Measurements from ENCODE around the gene NR0B2.

NR0B2 gene

DNA sequence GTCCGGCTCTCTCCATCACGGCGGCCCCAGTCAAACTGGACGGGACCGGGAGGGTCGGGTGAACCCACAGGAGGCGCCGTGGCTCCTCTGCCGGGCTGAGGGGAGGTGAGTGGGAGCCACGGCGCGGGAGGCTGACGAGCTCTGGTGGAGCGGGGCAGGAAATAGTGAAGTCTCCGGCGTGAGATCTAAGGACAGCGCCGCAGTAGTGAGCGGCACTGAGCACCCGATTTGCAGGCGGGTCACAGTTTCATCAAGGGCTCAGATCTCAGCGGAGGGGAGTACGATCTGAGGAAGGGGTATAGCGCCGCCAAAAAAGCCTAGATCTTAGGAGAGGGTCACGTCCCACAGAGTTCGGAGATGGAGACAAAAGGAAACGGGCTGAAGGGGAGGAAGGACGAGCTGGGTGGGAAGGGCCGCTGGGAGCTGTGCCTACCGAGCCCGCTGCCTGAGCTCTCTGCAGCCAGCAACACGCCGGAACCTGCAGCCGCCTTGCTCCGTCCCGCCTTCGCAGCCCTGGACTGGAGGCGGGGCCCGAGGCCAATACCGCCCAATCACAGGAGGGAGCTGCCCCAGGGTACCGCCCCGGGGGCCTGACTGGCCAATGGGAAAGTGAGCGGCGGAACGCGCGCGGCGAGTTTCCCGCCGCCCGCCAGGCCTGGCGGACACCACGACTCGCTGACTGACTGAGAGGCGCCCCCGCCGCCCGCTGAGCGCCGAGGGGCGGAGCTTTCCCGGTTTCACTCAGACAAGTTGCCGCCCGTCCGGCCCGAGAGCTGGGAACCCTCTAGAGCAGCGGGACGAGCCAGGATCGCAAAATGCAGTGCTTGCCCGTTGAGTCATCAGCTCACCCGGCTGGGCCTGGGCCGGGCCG is 48.9 kb downstream of the NR0B2 start:
- Histone ChIP-seq H2AK5ac (ENCODE audit: low read length, severe bottlenecking) (no peak overlapping the region), H3K23ac (ENCODE audit: low read length in 2 of 2) (peak overlapping the region; percentile 47 to 57), H3K4me1 (ENCODE audit: control insufficient read depth, insufficient read depth, low read depth, low read length) (peaks cover 24% of the 10 kb centered on the region), H3K14ac (ENCODE audit: low read length in 2 of 2) (peak overlapping the region in 1 of 2 experiments; percentile 76), H3K9me3 (ENCODE audit: control insufficient read depth, low read length) (no peaks in the 10 kb centered on the region), H3K79me1 (replicated peaks; ENCODE audit: low read length, poor library complexity, severe bottlenecking) (no peaks in the 10 kb centered on the region), H2AFZ (ENCODE audit: low read depth, low read length) (peak overlapping the region; percentile 77), H2BK12ac (ENCODE audit: low read length in 2 of 2) (peak overlapping the region; percentile 64 to 79), H4K91ac (ENCODE audit: low read length) (peak overlapping the region; percentile 86), H3K27me3 (ENCODE audit: control insufficient read depth in 1 of 2, insufficient read depth in 1 of 2, low read length in 2 of 2) (no peaks in the 10 kb centered on the region), H3K4ac (ENCODE audit: low read depth in 1 of 2, low read length in 2 of 2) (peak overlapping the region; percentile 66 to 67), H3K4me2 (ENCODE audit: low read length, poor library complexity, severe bottlenecking) (peak overlapping the region; percentile 98), H3K36me3 (ENCODE audit: control insufficient read depth in 1 of 2, insufficient read depth in 2 of 2, low read depth in 1 of 2, low read length in 2 of 2) (peaks cover 0 to 7% of the 10 kb centered on the region in 2 experiments), H3K18ac (ENCODE audit: low read depth in 1 of 2, low read length in 2 of 2) (peak overlapping the region; percentile 84 to 95), H3K4me3 (ENCODE audit: insufficient read depth in 1 of 2, low read depth in 1 of 2, low read length in 2 of 2) (peak overlapping the region; percentile 57 to 89), H2BK120ac (ENCODE audit: low read depth, low read length) (no peak overlapping the region), H4K8ac (ENCODE audit: low read length) (peak overlapping the region; percentile 97), H3K27ac (ENCODE audit: low read length, poor library complexity, severe bottlenecking) (peak overlapping the region; percentile 96), H2BK15ac (ENCODE audit: low read depth, poor library complexity, severe bottlenecking) (peak overlapping the region; percentile 64), H2BK5ac (ENCODE audit: low read depth, low read length, poor library complexity, severe bottlenecking) (peak overlapping the region; percentile 74), H3K9ac (ENCODE audit: low read length) (peak overlapping the region; percentile 95)
- under 1% methylated on average over 75 of the region's 75 CpGs for WGBS
- peak; percentile 98 for DNase-seq

DNA sequence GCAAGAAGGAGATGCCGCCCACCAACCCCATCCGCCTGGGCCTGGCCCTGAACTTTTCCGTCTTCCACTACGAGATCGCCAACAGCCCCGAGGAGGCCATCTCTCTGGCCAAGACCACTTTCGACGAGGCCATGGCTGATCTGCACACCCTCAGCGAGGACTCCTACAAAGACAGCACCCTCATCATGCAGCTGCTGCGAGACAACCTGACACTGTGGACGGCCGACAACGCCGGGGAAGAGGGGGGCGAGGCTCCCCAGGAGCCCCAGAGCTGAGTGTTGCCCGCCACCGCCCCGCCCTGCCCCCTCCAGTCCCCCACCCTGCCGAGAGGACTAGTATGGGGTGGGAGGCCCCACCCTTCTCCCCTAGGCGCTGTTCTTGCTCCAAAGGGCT is 50.1 kb downstream of the NR0B2 start:
- H3K79me1 ChIP-seq (replicated peaks; ENCODE audit: low read length, poor library complexity, severe bottlenecking): no peaks in the 10 kb centered on the region
- H3K36me3 ChIP-seq (ENCODE audit: control insufficient read depth in 1 of 2, insufficient read depth in 2 of 2, low read depth in 1 of 2, low read length in 2 of 2): peaks cover 0 to 7% of the 10 kb centered on the region in 2 experiments
- no peak overlapping the region for H3K9ac ChIP-seq (ENCODE audit: low read length)
- H2BK5ac ChIP-seq (ENCODE audit: low read depth, low read length, poor library complexity, severe bottlenecking): no peak overlapping the region
- no peak overlapping the region for H2AFZ ChIP-seq (ENCODE audit: low read depth, low read length)
- no peak for DNase-seq
- H3K18ac ChIP-seq (ENCODE audit: low read depth in 1 of 2, low read length in 2 of 2): no peak overlapping the region
- no peak overlapping the region for H3K14ac ChIP-seq (ENCODE audit: low read length in 2 of 2)
- H2BK120ac ChIP-seq (ENCODE audit: low read depth, low read length): no peak overlapping the region
- H4K91ac ChIP-seq (ENCODE audit: low read length): no peak overlapping the region
- H3K23ac ChIP-seq (ENCODE audit: low read length in 2 of 2): no peak overlapping the region
- peak overlapping the region; percentile 19 for H4K8ac ChIP-seq (ENCODE audit: low read length)
- H3K4me2 ChIP-seq (ENCODE audit: low read length, poor library complexity, severe bottlenecking): no peak overlapping the region
- no peak overlapping the region for H2BK12ac ChIP-seq (ENCODE audit: low read length in 2 of 2)
- H2BK15ac ChIP-seq (ENCODE audit: low read depth, poor library complexity, severe bottlenecking): peak overlapping the region; percentile 49
- 96% methylated on average over 17 of the region's 20 CpGs for WGBS
- no peak overlapping the region for H3K4ac ChIP-seq (ENCODE audit: low read depth in 1 of 2, low read length in 2 of 2)
- H3K27me3 ChIP-seq (ENCODE audit: control insufficient read depth in 1 of 2, insufficient read depth in 1 of 2, low read length in 2 of 2): no peaks in the 10 kb centered on the region
- H3K4me3 ChIP-seq (ENCODE audit: insufficient read depth in 1 of 2, low read depth in 1 of 2, low read length in 2 of 2): peak overlapping the region in 1 of 2 experiments; percentile 31
- H3K9me3 ChIP-seq (ENCODE audit: control insufficient read depth, low read length): no peaks in the 10 kb centered on the region
- no peak overlapping the region for H3K27ac ChIP-seq (ENCODE audit: low read length, poor library complexity, severe bottlenecking)
- H2AK5ac ChIP-seq (ENCODE audit: low read length, severe bottlenecking): peak overlapping the region; percentile 27
- H3K4me1 ChIP-seq (ENCODE audit: control insufficient read depth, insufficient read depth, low read depth, low read length): peaks cover 29% of the 10 kb centered on the region

DNA sequence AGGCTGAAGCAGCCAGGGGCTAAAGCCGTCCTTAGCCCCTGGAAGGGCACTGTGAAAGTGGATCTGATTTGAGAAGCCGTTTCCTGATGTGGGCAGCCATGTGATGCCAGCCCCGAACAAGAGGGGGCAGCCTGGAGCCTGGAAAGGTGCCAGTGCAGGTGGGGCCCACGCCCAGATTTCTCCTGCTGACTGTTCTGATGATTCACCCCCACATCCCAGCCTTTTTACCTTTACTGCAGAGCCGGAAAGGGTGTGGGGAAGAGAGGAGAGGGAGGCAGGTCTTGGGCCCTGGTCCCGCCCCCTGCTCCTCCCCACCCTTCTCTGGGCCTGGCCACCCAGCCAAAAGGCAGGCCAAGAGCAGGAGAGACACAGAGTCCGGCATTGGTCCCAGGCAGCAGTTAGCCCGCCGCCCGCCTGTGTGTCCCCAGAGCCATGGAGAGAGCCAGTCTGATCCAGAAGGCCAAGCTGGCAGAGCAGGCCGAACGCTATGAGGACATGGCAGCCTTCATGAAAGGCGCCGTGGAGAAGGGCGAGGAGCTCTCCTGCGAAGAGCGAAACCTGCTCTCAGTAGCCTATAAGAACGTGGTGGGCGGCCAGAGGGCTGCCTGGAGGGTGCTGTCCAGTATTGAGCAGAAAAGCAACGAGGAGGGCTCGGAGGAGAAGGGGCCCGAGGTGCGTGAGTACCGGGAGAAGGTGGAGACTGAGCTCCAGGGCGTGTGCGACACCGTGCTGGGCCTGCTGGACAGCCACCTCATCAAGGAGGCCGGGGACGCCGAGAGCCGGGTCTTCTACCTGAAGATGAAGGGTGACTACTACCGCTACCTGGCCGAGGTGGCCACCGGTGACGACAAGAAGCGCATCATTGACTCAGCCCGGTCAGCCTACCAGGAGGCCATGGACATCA is 50.7 kb downstream of the NR0B2 start, which contains the start of gene SFN:
Gene SFN, plus strand, starts transcription at position 369 of the 904 bp plus-strand sequence. Its CDS starts 64 bp downstream, at position 433.
- no peaks in the 10 kb centered on the region for H3K79me1 ChIP-seq (replicated peaks; ENCODE audit: low read length, poor library complexity, severe bottlenecking)
- peak within 1 kb of the TSS; percentile 76 for H3K9ac ChIP-seq (ENCODE audit: low read length)
- no peak within 1 kb of the TSS for H2AFZ ChIP-seq (ENCODE audit: low read depth, low read length)
- H4K8ac ChIP-seq (ENCODE audit: low read length): peak within 1 kb of the TSS; percentile 19
- 89% methylated on average over 37 of the region's 37 CpGs for WGBS
- no peak within 1 kb of the TSS for H2BK12ac ChIP-seq (ENCODE audit: low read length in 2 of 2)
- no peak within 1 kb of the TSS for H3K14ac ChIP-seq (ENCODE audit: low read length in 2 of 2)
- no peak for DNase-seq
- H3K27me3 ChIP-seq (ENCODE audit: control insufficient read depth in 1 of 2, insufficient read depth in 1 of 2, low read length in 2 of 2): no peaks in the 10 kb centered on the region
- no peak within 1 kb of the TSS for H3K4me2 ChIP-seq (ENCODE audit: low read length, poor library complexity, severe bottlenecking)
- peaks cover 29% of the 10 kb centered on the region for H3K4me1 ChIP-seq (ENCODE audit: control insufficient read depth, insufficient read depth, low read depth, low read length)
- H3K18ac ChIP-seq (ENCODE audit: low read depth in 1 of 2, low read length in 2 of 2): peak within 1 kb of the TSS in 1 of 2 experiments; percentile 31
- H3K27ac ChIP-seq (ENCODE audit: low read length, poor library complexity, severe bottlenecking): peak within 1 kb of the TSS; percentile 8
- peak within 1 kb of the TSS; percentile 37 for H2BK120ac ChIP-seq (ENCODE audit: low read depth, low read length)
- no peak within 1 kb of the TSS for H2BK5ac ChIP-seq (ENCODE audit: low read depth, low read length, poor library complexity, severe bottlenecking)
- peaks cover 0 to 9% of the 10 kb centered on the region in 2 experiments for H3K36me3 ChIP-seq (ENCODE audit: control insufficient read depth in 1 of 2, insufficient read depth in 2 of 2, low read depth in 1 of 2, low read length in 2 of 2)
- H2AK5ac ChIP-seq (ENCODE audit: low read length, severe bottlenecking): peak within 1 kb of the TSS; percentile 27
- peak within 1 kb of the TSS; percentile 31 to 89 for H3K4me3 ChIP-seq (ENCODE audit: insufficient read depth in 1 of 2, low read depth in 1 of 2, low read length in 2 of 2)
- no peak within 1 kb of the TSS for H3K4ac ChIP-seq (ENCODE audit: low read depth in 1 of 2, low read length in 2 of 2)
- H2BK15ac ChIP-seq (ENCODE audit: low read depth, poor library complexity, severe bottlenecking): peak within 1 kb of the TSS; percentile 49
- H3K23ac ChIP-seq (ENCODE audit: low read length in 2 of 2): no peak within 1 kb of the TSS
- H4K91ac ChIP-seq (ENCODE audit: low read length): peak within 1 kb of the TSS; percentile 4
- no peaks in the 10 kb centered on the region for H3K9me3 ChIP-seq (ENCODE audit: control insufficient read depth, low read length)
